Activated gamma-delta T cell (primary cell): ENCODE results near the gene SOBP.

Source experiments
- DNase-seq: peaks from one replicate; lab custom pipeline; 2025; lab: John Stamatoyannopoulos, UW

SOBP gene

DNA sequence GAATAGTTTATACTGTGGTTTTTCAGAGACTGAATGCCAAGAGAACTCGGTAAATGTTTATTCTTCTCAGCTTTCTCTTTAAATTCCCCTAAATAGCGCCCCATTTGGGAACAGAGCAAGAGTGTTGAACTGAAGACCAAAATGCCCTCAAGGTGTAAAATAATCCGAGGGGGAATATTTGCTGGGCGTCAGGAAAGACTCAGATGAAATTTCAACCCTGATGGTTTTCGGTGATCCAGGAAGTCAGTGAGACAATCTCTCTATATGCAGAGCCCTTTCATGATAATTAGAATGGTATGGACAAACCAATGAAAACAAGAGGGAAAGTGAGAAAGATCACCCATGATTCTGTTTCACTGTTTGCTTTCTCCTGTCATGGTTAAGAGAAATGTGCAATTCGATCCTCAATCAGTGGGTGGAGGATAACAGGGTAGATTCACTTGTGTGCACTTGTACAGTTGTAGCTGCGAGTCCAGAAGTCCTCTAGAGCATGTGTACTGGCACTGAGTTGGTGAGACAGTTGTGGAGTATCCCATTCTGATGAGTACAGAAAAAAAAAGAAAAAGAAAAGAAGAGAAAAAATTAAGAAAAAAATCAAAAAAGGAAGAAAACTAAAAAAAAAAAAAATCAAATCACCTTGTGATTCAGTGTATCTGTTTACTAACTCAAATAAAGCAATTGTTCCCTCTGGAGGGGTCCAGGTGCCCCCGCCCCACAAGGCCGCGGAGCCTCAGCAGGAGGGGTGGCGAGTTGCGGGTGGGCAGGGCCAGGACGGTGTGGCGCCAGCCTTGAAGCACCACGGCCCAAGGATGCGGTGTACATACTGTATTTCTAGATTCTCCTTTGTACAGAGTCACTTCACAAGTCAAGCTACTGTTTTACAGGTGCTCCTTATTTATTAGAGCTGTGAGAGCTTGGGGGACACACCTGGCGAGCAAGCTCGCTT lies 169.3 kb downstream of the SOBP start:
- DNase-seq, result no peak

DNA sequence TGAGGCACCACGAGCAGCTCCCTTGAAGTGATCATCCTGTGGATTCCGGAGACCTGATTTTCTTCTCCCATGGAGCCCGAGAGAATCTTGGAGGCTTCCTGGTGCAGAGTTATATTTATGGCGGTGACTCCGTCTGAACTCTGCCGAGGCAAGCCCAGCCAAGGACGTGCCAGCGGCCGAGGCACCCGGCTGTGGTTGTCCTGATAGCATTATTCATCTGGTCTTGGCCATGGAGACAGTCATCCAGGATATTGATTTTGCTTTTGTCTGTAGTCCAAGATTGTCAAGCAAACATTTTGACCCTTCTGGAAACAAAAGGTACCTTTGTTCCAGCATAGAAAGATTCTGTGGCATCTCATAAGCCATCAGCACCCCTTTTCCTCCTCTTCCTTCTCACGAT lies 170.9 kb downstream of the SOBP start:
- no peak for DNase-seq

DNA sequence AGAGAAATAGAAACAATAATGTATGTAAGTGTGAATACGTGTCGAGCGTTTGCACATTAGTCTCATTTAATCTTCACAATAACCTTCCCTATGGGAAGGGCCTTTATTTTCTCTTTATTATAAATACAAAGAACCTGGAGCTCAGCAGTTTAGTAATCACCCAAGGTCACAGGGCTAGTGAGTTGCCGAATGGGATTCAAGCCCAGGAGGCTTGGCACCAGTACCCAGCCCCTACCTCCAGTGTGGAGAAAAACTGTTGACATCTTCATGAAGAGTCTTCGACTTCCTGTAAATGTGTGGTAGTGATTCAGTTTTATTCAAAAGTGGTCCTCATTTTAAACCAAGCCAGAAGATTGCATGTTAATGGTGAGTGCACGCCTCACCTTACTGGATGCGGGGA lies 171.4 kb downstream of the SOBP start:
- DNase-seq, result no peak

DNA sequence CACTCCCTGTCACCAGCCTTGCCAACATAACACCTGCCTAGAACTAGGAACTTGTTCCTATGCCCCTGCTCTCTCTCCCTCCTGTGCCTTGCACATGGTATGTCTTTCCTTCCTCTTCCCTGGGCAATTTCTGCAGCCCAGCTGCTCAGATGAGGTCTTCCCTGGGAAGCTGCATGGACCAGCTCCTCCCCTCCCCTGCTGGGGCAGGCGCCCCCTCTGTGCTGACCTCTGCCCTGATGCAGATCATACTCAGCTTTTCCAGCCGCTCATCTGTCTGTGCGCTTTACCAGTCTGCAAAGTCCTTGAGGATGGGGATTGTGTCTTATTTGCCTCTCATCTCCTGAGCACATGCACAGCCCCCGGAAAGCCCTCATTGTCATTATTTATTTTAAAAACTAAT lies 172.4 kb downstream of the SOBP start:
- DNase-seq, result no peak

DNA sequence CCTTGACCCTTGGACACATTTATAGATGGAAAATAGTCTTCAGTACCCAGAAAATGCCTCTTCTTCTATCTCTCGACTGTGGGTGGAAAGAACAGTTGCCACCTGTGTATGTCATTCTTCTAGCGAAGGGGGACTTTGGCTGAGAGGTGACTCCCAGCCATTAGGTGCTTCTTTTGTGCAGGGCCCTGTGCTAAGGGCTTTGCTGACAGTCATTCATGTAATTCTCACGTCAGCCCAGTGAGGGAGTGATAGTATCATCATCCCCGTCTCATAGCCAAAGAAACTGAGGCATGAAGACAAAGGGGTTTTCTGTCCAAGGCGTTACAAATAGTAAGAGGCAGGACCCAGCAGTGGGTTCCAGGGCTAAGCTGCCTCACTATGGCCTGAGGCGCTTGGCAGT lies 173.4 kb downstream of the SOBP start:
- no peak for DNase-seq

DNA sequence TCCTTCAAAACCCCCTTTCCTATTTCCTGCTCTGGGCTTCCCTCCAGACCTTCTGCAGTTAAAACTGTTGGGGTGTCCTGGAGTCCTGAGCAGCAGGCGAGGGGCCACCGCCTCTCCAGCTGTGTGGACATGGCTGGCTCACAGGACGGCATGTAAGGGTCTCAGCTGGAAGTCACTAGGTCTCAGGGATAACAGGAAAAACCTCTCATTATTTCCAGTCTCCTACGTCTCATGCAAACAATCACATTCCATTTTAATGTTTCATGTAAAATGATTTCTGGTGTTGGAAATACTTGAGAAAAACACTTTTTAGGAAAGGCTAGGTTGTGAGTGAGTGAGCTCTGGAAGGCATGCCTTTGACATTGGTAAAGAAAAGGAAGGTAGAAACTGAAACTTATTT lies 175.5 kb downstream of the SOBP start:
- no peak for DNase-seq

DNA sequence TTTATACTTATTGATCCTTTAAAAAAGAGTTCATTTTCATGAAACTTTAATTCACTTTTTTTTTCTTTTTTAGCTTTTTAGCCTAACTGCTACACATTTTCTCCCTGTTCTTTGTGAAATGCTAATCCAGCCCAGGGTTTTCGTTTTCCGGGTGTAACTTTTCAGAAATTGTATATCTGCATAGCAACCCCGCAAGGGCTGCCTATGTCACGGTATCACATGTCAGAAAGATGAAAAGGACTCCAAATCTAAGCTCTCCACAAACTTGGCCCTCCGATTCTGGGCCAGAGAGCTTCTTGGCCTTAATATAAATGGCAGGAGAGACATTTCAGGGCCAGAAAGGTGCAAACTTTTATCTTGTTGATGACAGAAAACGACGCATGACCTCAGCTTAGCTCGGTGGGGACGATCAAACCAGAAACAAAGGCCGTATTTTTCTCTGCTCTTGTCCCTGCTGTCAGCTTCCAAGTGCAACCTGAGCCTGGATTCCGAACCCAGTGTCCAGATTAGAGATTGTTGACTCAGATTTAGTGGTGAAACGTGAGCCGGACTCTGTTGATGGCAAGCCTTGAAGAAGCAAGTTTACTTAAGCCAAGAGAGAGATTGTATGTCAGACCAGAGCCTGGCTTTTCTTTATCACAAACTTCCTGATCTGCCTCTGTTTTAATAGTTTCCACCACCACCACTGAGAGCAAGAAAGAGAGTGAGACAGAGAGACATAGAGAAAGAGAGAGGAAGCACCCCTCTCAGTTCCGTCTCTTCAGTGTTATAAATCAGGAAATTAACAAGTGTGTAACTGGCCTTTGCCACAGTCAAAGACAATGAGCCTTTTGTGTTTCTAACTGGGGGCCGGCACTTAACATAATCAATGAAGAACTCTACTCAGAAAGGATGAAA lies 176.4 kb downstream of the SOBP start:
- no peak for DNase-seq

DNA sequence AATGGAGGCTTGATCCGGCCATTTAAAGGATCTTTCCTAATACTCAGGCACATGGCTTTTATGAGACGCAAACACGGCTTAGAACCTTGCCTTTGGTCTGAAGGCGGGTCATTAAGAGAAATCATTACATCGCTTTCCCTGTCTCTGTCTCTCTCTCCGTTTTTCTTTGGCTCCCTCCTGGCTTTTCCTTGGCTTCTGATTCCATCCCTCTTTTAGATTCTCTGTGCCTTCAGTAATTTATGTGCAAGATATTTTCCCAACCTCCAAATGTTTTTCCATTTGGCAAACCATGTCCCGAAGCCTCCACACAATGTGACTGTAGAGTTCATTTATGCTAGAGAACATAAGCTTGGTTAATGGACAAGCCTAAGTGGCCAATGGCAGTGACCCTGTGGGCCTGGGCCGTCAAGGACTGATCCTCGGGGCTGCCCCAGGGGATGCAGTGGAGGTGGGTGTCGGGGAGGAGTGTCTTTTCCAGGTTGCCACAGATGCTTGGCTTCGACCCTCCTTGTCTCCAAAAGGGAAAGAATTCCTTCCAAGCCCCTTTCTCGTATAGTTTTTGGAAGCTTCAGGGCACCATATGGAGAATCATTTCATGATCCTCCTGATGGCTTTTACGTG lies 177.2 kb downstream of the SOBP start:
- DNase-seq, result no peak

DNA sequence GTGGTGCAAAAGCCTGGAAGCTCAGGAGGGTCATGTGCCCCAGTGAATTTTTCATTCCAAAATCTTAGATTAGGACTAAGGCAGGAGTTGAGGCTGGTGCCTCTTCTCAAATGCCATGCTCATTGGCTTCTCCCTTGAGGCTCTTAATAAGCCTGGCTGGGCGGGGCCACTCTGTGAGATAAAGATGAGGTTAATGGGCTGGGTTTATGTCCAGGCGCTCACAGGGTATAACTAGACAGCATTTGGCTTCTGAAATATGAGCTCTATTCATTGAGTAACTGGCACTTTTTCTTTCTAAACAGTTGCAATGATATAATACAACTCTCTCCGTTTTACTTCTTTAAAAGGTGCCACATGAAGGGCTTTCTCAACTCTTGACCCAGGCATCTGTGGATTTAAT lies 177.9 kb downstream of the SOBP start:
- DNase-seq, result no peak

DNA sequence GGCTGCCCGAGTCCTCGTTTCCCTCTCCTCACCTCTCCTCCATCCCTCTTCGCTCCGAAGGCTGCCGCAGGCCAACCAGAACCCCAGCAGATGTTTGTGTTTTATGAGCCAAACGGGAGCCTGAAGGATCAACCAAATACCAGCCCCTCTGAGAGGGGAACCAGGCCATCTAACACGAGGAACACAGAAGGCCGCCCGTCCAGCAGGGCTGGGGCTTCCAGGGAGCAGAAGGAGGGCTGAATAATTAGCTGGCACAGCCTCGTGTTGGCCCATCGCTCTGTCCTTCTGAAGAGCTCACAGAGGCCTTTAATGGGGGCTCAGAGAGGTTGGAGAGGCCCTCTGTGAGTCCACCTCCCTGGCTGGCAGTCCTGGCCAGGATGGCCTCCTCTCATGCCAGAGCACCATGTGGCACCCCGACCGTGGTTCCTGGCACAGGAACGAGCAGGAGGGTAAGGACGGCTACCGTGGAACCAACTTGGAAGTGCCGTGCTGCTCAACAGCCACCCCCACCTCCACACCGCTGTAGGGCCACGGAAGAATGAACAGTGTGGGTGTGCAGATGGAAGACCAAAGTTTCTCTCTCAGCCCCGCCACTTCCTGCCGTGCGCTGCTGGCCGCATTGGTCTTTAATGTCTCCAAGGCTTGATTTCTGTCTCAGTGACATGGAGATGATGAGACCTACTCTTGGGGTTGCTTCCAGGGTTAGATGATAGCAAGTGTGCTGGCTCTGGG lies 179.0 kb downstream of the SOBP start:
- DNase-seq, result no peak

DNA sequence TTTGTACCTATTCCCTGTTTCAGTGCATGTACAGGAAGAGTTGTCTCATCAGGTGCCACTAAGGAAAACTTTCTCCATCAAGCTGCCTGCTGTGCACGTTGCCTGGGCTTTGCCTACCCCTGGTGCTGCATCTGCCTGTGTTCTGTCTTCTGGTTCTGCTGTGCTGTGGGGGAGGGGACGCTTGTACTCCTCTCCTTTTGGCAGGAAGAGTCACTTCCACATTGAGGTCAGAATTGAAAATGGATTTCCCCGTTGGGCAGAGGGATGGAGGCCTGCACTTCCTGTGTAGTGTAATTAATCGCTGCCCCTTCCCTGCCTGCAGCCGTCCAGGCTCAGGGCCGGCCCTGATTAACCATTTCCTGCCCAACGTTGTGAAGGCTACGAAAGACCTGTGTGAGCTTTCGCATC lies 180.9 kb downstream of the SOBP start:
- no peak for DNase-seq

DNA sequence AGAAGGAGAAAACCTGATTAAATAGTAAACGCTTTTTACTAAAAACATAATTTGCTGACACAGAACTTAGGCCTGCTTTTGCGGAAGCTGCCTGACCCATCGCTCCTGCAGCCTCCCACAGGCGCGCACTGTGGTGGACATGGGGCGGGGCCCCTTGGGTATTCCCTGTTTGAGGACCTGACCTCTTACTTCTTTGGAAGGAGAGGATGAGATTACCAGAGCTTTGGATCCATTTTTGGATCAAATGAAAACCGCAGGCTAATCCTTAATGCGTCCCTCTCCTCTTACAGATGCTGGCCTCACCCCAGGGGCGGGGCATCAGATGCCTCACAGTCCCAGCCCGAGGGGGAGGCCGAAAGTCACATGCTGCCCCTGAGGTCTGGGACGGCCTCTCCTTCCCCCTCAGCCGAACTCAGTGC lies 183.2 kb downstream of the SOBP start:
- DNase-seq, result no peak

DNA sequence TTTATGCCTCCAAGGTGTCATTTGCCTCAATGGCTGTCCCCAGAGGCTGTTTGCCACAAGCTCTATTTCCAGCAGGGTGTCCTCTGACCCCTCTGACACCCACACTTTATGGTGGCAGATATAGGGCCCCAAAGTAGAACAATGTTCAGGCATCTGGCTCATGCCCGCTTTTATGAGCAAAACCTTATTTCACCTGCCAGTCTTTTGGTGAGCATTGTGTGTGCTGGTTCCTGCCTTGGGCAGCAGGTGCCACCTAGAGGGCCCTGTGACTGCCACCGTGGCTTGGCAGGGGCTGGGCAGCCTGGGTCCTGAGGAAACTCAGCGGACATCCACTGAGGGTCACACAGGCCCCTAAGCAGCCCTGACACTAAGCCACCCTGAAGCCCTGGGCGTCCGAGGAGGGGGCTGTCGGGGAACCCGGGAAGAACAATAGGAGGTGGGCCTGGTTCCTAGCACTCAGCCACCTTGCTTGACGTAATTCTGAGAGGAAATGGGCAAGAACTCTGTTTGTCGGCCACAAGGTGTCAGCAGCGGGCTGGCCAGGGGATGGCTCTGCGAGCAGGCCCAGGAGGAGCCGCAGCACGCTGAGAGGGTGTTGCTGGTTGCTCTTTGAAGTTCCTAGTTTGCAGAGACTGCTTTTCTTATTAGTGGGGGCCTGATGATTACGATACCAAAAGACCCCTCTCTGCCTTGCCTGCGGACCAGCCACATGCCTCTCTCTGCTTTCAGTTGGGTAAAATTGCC lies 185.2 kb downstream of the SOBP start:
- peak; percentile 56 for DNase-seq

DNA sequence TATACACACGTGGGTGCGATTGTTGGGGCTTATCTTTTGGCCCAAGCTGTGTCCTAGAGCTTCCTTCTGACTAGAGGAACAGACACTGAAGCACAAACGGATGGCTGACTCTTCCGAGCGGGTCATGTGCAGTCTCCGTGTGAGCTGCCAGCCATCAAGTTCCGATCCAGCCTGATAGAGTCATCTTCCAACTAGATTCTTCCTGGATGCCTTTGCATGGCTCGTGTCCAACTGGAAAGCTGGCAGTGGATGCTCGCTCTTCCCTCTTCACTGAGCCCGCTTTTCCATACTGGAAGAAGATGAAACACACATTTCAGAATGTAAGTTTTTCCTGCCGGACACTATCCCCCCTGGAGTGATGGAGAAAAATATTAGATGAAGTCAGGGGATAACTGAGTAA lies 186.1 kb downstream of the SOBP start:
- DNase-seq, result no peak

DNA sequence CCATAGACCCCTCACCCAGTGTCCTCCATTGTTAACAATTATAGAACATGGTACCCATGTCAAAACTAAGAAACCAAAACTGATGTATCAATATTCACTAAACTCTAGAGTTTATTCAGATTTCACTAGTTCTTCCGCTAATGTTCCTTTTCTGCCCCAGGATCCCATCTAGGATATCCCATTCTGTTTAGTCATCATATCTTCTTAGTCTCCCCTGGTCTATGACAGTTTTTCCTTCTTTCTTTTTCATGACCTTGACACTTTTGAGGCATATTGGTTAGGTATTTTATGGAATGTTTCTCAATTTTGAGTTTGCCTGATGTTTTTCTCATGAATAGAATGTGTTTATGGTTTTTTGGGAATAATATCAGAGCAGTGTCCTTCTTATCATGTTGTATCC lies 187.5 kb downstream of the SOBP start:
- no peak for DNase-seq

DNA sequence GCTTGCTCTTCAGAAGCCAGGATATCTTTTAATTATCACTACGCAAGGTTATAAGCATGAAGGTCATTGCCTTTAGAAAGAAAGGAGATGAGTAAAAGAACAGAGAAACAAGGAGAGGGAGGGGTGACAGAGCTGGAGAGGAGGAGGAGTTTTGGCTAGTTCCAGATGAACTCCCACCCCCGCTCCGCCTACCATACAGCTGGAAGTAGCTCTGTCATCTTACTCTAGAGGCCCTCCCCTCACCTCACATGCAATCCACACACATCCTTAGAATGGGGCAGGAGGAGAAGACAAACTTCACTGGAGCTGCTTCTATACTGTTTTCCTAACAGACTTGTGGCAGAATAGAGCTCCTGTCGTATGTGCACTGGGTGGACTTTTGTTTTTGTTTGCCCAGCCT lies 189.5 kb downstream of the SOBP start:
- DNase-seq, result no peak

DNA sequence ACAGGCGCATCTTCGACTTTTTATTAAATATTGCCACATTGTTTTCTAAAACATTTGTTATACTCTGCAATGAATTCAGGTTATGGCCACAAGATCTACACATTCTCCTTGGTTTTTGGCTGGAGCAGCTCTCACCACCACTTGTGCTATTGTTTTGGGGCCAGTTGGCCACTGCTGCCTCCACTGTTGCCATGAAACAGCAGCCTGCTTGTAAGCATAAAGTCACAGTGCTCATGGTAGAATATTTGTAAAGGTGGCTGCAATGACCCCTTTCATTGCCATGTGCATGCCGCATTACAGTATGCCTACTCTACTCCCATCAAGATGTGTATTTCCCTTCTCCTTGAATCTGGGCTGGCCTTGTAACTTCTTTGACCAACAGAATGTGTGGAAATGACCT lies 192.8 kb downstream of the SOBP start:
- no peak for DNase-seq

DNA sequence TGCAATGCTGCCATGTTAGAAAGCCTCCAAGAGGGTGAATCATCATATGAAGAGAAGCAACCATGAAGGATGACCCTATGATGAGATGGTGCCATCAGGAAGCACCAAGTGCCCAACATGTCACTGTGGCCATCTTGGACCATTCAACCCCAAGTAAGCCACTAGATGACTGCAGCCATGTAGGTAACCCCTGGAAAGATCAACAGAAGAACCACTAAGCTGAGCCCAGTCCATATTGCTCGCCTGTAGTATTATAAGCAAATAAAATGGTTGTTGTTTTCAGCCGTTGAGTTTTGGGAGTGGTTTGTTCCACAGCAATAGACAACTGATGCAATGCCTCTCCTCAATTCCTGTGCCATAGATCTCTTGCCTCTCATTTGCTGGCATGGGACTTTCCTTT lies 193.3 kb downstream of the SOBP start:
- no peak for DNase-seq

DNA sequence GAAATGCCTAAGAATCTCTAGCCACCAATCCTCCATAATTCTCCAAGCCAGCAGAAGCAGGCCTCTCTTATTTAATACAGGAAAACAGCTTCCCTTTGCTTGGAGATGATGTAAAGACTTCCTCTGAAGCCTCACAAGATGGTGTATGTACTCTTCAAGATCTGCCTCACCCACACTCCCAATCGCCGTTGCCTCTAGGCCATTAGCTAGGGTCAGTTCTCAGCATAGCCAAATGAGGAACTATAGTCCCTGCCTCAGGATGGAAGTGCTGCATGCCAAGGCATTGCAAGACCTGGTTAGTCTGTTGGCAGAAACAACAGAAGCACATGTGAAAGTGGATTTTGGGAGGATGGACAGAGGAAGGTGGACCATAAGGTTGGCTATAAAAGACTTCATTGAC lies 195.1 kb downstream of the SOBP start:
- DNase-seq, result no peak

DNA sequence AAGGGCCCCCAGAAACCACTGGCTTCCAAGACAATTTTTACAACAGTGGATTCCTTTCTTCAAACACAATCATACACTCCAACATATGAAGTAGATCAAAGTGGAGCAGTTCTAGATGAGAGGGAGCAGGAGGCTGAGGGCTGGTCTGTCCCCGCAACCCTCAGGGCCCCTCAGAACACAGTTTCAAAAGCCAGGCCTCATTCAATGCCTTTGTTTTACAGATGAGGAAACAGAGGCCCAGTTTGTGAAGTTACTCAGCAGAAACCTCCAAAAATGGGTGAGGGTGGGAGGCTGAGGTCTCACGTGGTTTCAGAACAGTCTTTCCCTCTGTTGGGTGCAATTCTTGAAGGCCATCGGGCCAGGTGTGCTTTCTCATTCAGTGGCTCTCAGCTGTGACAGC lies 199.3 kb downstream of the SOBP start:
- DNase-seq, result no peak
